ELF-1 (cell line): ENCODE results near the gene ZMIZ2.

Source experiments
- DNase-seq: peaks from one replicate; pipeline ENCODE4 v3.0.0-alpha.2; 2016; ENCODE audit warnings: low read depth, low spot score

ZMIZ2 gene

DNA sequence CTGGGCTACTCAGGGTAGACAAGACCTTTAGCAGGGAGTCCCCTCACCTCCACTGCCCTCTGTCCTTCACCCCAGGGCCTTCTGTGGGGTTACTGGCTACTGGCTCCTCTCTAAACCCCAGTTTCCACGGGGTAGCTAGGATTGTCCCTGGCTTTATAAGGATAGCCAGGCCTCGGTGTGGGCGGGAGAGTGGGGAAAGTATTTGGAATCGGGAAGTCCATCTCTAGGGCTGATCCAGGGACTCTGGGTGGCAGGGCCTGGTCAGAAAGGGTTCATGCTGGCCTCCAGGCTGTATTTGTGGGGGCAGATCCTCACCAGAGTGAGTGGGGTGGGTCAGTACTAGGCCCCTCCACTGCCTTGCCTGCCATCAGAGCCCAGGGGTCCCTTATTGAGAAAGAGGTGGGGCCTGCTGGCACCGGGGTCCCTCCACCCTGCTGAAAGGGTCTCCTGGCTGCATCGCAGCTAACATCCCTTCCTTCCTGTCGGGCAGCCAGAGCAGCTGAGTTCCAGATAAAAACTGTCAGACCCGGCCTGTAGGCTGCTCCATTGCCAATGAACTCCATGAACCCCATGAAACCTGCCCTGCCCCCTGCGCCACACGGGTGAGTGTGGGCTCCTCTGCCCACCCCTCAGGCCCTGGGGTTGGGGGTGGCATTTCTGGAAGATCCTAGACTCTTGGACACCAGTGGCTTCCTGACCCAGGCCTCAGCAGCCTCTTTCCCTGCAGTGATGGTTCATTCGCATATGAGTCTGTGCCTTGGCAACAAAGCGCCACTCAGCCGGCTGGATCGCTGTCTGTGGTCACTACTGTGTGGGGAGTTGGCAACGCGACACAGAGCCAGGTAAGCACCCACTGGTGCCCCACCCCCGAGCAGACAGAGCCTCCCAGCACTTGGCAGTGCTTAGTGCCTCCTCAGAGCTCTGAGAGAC lies 7.3 kb downstream of the ZMIZ2 start:
- no peak for DNase-seq

DNA sequence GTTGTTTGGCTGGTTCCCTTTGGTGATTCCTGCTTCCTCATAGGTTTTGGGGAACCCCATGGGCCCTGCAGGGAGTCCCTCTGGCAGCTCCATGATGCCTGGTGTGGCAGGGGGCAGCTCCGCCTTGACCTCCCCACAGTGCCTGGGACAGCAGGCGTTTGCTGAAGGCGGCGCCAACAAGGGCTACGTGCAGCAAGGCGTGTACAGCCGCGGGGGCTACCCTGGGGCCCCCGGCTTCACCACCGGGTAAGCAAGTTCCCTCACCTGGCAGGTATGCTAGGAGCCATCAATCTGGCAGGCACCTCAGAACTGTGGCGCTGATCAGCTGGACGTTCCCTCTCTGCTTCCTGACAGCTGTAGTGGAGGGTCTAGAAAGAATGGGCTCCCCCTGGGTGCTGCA lies 8.3 kb downstream of the ZMIZ2 start:
- DNase-seq: no peak

DNA sequence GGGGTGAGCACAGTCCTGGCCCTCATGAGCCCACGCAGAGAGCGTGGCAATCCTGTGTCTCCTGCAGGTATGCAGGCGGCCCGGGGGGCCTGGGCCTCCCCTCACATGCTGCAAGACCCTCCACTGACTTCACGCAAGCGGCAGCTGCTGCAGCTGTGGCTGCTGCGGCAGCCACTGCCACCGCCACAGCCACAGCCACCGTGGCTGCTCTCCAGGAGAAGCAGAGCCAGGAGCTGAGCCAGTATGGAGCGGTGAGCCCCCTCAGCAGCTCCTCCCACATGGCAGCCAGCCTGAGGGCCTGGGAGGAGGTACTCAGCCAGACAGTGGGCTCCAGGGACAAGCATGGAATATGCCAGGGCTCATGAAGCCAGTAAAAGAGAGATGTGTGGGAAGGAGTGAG lies 8.7 kb downstream of the ZMIZ2 start:
- no peak for DNase-seq

DNA sequence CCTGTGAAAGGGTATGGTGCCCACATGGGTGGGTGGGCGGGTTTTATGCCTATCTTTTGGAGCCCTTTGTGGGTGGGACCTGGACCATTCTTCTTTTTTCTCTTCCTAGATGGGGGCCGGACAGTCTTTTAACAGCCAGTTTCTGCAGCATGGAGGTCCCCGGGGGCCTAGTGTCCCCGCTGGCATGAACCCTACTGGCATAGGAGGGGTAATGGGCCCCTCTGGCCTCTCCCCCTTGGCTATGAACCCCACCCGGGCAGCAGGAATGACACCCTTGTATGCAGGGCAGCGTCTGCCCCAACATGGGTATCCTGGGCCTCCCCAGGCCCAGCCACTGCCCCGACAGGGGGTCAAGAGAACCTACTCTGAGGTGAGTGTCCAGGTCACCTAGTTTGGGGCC lies 9.1 kb downstream of the ZMIZ2 start:
- DNase-seq: no peak

DNA sequence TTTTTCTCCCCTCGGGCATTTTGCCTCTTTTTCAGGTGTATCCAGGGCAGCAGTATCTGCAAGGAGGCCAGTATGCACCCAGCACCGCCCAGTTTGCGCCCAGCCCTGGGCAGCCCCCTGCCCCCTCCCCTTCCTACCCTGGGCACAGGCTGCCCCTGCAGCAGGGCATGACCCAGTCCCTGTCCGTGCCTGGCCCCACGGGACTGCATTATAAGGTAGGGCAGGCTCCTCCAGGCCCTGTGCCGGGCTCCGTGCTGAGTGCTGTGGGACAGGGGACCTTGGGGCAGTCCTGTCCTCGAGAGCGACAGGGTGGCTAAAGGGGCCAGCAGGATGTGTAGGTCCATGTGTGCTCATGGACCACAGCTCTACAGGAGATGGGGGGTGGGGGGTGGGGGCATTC lies 10.6 kb downstream of the ZMIZ2 start:
- DNase-seq: no peak

DNA sequence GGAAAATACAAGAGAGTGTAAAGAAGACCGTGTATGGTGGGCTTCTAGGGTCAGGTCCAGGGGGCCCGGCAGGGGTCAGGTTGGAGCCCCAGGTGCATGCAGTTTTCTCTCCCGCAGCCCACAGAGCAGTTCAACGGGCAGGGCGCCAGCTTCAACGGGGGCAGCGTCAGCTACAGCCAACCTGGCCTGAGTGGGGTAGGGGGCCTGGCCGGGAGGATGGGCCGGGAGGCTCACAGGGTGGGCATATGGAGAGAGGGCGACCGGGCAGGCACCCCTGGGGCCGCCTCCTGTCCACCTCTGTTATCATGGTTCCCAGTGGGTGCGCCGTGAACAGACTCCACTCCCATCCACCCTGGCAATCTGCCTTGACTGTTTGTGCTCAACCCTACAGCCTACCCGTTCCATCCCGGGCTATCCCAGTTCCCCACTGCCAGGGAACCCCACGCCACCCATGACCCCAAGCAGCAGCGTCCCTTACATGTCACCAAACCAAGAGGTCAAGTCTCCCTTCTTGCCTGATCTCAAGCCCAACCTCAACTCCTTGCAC lies 11.5 kb downstream of the ZMIZ2 start:
- DNase-seq: no peak

DNA sequence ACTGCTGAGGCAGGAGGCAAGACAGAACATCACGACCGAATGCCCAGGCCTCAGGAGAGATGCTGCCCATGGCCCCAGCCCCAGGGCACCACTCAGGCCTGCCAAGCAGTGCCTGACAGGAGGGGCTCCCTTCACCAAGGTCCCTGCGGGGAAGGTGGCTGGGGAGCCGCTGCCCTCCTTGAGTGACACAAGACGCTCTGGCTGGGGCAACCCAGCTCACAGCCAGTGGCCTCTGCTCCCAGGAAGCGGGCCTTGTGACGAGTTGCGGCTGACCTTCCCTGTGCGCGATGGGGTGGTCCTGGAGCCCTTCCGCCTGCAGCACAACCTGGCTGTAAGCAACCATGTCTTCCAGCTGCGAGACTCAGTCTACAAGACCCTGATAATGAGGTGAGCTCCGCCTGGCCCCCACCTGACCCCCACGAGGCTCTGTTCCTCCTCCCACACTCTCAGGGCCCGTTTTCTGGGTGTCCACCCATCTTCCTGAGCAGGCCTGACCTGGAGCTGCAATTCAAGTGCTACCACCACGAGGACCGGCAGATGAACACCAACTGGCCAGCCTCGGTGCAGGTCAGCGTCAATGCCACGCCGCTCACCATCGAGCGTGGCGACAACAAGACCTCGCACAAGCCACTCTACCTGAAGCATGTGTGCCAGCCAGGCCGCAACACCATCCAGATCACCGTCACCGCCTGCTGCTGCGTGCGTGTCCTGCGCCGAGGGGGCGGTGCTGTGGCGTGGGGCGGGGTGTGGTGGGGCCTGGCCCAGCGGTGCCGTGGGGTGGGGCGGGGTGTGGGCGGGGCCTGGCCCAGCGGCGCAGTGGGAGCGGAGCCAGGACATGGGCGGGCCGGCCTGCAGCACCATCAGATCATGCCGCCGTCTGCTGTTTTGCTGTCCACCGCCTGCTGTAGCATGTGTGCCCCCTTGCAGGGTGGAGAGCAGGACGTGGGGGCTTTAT lies 12.8 kb downstream of the ZMIZ2 start:
- DNase-seq: peak; percentile 18

DNA sequence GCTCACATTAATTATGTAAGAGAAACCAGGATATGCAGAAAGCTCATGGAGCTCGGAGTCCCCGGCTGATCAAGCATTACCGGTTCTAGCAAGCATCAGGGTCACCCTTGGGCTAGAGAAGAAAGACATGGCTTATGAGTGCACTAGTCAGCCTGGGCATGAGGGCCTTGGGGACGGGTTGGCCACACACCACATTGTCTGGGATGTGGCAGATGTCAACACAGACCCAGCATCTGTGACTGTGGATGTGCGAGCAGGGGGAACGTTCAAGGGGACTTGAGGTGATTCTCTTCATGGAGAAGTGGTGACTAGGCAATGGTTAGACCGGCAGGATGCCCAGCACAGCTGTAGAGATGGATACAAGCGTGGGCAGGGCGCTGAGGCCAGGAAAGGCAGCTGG lies 13.7 kb downstream of the ZMIZ2 start:
- DNase-seq: no peak

DNA sequence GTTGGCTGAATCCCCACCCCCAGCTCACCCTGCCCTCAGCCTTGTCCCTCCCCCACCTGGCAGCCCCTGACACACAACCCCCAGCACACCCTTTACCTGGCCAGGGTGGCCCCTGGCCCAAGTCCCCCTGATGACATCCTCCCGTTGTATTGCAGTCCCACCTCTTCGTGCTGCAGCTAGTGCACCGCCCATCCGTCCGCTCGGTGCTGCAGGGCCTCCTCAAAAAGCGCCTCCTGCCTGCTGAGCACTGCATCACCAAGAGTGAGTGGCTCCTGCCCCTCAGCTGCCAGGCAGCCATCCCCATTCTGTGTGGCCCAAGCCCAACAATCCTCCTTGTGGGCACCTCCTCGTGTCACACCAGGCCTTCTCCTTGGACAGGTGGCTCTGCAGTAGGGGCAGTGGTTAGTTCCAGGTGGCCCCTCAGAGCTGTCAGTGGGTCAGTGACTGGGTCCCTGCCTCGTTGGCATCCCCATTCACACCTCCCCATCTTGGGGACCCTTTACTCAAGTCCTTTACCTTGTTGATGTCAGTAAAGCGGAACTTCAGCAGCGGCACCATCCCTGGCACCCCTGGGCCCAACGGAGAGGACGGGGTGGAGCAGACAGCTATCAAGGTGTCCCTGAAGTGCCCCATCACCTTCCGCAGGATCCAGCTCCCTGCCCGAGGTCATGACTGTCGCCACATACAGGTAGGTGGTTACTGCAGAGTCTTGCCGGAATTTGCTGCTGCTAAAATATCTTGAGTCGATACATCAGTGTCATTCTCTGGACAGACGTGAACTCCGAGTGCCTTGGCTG lies 14.3 kb downstream of the ZMIZ2 start:
- DNase-seq: no peak

DNA sequence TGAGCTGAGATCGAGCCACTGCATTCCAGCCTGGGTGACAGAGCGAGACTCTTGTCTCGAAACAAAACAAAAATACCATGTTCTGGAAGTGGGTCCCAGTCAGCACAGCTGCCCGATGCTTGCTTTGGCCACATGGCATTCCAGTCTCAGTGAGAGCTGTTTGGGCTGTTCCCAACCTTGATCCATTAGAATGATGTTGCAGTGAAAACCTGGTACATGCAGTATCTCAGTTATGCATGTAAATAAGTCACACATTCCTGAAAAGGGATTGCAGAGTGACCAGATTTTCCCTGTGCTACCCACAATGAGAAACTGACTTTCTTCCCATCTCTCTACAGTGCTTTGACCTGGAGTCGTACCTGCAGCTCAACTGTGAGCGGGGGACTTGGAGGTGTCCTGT lies 15.4 kb downstream of the ZMIZ2 start:
- no peak for DNase-seq

DNA sequence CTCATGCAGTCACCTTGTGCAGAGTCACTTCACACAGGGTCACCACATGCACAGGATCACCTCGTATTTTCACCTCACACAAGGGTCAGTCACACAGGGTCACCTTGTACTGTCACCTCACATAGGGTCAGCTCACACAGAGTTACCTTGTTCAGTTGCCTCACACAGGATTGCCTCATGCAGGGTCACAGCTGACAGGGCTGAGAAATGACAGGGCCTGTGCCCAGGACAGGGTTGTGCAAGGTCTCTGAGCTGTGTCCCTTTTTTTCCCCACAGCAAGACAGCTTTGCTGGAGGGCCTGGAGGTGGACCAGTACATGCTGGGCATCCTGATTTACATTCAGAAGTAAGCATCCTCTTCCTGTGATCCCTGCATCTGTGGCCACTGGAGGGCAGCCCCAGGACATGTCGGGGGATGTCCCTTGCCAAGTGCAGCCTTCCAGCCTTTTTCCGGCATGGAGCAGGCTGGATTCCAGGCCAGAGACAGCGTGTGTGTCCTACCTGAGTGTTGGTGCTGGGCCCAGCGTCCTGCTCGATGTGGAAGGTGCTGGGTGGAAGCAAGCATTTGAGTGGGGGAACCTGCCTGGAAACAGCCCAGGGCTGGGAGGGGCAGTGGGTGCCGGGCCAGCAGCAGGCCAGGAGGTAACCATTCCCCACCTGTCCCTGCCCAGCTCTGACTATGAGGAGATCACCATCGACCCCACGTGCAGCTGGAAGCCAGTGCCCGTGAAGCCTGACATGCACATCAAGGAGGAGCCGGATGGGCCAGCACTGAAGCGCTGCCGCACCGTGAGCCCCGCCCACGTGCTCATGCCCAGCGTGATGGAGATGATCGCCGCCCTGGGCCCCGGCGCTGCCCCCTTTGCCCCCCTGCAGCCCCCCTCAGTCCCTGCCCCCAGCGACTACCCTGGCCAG lies 16.3 kb downstream of the ZMIZ2 start:
- no peak for DNase-seq

DNA sequence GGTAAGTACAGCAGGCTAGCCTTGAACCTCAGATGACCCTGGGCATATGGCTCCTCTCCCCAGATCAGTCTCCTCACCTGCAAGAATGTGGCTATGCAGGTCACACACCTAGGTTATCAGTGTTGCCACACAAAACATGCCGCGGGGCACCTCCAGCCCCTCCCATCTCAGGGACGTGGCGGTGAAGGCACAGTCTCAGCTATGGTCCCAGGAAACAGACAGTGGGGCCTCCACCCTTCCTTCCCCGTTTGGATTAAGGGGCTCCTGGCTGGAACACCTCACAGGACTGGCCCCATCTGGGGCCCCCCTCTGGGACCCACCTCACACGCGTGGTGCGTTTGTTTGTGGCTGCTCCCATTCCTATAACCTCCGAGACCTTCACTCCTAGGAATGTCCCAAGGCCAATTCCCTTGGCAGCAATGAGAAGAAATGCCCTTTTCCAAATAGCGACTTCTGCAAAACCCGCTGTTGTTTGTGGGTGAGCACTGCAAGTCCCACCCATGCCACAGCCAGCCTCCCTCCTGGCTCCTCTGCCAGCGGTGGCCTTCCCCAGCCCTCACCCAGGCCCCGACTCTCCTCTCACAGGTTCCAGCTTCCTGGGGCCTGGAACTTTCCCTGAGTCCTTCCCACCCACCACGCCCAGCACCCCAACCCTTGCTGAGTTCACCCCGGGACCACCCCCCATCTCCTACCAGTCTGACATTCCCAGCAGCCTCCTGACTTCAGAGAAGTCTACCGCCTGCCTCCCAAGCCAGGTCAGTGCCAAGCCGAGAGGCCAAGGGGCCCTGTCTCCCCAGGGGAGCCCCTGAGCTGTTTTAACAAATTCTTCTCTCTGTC lies 17.1 kb downstream of the ZMIZ2 start:
- no peak for DNase-seq

DNA sequence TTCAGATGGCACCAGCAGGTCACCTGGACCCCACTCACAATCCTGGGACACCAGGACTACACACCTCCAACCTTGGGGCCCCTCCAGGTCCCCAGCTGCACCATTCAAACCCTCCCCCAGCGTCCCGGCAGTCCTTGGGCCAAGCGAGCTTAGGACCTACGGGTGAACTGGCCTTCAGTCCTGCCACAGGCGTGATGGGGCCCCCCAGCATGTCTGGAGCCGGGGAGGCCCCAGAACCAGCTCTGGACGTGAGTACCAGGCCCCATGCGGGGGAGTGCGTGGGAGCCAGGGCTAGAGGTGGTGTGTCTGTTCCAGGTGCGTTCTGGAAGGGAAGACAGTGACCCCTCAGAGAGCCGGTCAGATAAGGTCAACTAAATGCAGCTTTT lies 17.8 kb downstream of the ZMIZ2 start:
- no peak for DNase-seq

DNA sequence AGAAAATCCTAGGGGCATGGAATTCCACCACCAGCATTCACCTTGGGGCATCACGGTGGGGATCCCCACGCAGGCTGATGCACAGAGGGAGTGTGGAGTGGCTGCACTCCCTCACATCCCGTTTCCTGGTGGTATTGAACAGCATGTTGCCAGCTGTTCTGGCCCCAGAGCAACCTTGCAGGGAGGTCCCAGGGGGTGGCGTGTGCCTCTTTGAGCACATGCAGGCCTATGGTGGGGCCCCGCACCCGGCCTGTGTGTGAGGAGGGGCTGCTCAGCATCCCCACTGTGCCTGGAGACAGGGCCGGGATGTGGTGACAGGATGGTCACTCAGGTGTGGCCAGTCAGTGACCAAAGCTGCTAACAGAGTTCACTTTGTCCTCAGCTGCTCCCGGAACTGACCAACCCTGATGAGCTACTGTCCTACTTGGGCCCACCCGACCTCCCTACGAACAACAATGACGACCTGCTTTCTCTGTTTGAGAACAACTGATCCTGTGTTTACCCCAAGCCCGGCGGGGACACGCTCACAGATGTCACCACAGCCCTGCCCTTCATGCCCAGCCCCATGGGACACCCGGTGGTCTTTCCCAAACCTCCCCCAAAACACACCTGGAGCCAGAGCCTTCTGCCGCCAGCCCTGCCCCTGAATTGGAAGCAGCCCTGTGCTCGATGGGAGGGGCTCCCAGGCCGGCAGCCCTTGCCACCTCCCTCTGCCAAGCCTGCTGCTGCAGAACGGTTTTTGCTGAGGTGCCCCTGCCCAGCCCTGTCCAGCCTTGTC lies 18.7 kb downstream of the ZMIZ2 start:
- no peak for DNase-seq

DNA sequence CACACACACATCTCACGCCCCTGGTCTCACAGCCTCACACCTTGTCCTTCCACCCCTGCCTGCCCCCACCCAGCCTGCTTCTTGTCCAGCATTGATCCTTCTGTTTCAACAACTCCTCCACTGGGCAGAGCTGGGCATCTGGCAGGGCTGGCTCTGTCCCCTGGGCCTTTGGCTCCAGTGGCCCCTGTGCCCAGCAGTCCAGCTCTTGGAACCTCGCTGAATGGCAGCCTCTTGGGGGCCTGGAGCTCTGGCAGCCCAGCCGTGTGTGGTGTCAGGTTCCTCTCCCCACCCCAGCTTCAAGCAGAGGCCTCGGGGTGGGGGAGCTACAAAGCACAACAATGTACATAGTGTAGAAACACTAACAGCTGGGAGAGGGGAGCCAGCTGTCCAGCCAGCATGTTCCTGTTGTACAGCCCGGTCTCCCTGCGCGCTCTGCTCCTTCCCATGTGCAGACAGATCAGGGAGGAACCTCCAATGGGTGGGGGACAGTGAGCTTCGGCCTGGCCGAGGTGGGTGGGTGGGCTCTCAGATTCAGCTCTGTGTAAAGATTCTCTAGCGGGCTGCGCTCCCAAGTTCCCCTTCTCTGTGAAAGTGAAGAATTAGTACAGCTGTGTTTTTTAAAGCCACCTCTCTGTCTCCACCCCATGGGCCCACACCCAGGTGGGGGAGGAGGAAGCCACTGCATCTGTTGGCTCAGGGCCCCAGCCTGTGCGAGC lies 19.4 kb downstream of the ZMIZ2 start:
- DNase-seq: no peak

DNA sequence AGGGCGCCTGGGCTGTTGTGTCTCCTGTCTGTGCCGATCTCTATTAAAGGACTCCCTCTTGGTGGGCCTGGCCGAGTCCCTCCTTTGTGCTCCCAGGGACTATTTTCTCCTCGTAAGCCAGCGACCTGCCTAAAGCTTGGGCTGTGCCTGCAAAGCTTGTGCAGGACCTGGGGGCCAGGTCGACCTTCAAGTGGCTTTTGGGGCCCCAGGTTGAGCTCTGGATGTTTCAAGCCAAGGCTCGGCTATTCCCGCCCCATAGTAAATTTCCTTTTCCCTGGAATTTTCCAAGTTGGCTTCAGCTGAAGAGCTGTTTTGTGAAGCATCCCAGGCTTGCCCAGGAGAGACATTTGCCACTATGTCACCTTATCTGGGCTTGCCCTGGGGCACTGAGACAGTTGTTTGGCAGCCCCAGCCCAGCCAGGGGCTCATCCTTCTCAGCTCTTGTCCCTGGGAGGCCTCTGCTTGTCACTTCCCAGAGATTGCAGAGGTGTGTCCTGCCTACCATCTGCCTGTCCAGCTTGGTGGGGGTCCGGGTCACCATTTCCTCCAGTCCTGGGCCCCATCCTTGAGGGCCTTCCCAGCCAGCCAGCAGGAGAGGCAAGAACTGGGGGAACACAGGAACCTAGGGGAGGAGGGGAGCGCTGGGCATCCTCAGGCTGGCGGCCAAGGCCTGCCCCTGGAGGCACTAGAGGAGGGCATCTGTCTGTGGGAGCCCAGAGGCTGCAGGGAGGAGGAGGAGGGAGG lies 20.2 kb downstream of the ZMIZ2 start:
- peak; percentile 47 for DNase-seq

DNA sequence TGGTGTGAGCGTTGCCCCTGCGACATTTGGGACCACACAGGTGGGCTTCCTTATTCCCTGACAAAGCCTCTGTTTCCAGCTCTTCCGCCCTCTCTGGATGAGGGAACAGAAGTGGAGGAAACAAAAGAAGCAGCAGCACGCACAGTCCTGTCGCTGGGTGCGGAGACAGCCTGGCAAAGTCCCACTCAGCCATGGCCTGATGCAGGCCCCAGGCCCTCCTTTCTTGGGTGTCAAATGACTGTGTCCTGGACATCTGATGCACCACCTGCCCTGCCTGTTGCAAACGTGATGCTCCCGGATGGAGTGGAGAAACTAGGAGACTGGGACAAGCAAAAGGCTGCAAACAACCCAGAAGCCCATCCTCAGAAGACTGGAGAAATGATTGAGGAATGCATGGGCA lies 20.7 kb downstream of the ZMIZ2 start:
- DNase-seq: no peak
